GM18519 (cell line): Measurements from ENCODE around the gene PRSS56.
"Not testable (repeated sequence)": the region's sequence is repeated elsewhere in the genome, so short reads cannot be mapped to it uniquely, and the experiment has no call there.

ENCODE experiments used
- ATAC-seq: cut with Tn5 transposase; IDR thresholded peaks from one replicate; pipeline ENCODE4 v1.9.1; 2021; ENCODE audit warnings: mild to moderate bottlenecking, moderate library complexity; ENCODE audit not compliant: unreplicated experiment, low FRiP score

The PRSS56 gene

DNA sequence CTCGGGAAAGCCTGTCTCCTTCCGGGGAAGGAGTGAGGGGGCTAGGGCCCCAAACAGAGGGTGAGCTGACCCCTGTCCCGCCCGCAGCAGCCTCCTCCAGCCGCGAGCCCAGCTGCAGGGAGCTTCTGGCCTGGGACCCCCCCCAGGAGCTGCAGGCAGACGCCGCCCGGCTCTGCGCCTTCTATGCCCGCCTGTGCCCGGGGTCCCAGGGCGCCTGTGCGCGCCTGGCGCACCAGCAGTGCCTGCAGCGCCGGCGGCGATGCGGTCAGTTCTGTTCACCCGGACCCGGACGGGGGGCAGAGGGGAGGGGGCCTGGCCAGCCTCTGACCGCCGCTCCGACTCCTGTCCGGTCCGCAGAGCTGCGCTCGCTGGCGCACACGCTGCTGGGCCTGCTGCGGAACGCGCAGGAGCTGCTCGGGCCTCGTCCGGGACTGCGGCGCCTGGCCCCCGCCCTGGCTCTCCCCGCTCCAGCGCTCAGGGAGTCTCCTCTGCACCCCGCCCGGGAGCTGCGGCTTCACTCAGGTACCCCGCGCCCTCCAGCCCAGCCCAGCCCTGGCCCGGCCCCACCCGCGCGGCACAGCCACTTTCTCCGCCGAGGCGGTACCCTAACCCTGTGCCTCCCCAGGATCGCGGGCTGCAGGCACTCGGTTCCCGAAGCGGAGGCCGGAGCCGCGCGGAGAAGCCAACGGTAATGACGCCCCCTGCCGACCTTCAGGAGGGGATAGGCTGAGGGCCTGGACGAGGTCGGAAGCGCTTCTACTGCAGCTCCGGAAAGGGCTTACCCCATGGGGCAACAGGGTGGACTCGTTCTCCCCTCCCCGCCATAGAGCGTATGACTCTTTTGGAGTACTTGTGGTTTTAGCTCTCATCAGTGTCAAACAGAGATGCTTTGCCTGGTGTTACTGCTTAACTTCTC lies 3.8 kb downstream of the PRSS56 start:
- no peak for ATAC-seq

DNA sequence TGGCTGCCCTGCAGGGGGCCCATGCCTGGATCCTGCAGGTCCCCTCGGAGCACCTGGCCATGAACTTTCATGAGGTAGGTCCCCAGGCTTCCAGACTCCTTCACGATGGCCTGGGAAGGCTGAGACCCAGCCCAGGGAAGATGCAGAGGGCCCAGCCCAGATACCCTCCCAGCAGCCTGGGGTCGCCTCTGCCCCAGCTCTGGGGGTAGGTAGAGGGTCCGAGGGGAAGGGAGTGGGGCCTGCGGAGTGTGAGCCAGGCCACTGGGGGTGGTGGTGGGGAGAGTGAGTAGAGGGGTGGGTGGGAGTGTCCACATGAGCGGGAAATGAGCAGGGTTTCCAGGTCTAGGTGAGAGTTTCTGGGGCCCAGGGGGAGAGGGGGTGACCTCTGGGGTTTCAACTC lies 4.6 kb downstream of the PRSS56 start:
- ATAC-seq, result no peak

DNA sequence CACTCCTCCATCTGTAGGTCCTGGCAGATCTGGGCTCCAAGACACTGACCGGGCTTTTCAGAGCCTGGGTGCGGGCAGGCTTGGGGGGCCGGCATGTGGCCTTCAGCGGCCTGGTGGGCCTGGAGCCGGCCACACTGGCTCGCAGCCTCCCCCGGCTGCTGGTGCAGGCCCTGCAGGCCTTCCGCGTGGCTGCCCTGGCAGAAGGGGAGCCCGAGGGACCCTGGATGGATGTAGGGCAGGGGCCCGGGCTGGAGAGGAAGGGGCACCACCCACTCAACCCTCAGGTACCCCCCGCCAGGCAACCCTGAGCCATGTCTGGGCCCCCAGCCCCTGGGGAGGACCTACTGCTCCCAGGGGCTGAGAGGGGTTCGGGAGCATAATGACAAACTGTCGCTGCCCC lies 5.0 kb downstream of the PRSS56 start:
- no peak for ATAC-seq

DNA sequence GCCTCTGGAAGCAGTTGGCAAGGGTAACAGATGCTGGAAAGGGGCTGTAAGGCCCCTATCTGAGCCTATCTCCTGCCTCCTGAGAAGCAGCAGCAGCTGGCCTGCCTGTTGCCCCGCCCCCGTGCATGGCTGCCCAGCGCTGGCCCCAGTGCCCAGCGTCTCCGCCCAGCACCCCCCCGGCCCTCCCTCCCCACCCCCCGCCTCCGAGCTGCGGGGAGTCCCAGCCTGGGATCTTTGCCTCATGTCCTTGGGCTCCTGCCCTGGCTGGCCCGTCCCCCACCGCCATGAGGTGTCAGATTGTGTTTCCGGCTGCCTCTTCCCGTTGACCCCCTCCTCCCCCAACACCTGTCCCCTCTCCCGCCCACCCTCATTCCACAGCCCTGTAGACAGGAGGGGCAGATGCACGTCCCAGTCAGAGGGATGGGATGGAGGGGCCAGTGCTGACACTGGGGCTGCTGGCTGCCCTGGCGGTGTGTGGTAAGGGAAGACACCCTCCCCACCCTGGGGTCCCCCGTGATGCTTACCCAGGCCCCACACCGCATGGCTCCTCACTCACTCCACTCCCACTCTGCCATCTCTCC lies 5.7 kb downstream of the PRSS56 start, which contains the start of gene CHRND:
TSS of gene CHRND (plus strand) at position 370 of the 581 bp plus-strand sequence. CDS start at position 426, 56 bp downstream.
- no peak for ATAC-seq

DNA sequence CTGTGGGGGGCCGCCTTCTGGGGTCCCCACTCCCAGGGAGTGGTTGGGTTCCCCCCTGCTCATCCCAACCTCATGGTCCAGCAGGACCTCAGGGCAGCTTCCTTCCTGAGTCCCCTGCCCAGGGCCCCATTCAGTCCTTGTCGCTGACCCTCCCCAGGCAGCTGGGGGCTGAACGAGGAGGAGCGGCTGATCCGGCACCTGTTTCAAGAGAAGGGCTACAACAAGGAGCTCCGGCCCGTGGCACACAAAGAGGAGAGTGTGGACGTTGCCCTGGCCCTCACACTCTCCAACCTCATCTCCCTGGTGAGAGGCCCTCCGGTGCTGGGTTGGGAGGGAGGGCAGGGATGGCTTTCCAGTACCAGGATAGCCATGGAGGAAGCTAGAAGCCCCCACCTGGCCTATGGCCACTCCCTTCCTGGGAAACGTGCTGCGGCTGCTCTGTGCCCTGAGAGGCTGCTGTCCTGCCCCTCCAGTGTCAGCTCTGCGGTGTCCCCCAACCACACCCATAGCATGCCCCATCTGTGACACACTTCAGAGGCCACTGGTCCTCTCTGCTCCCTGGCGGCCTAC lies 6.3 kb downstream of the PRSS56 start:
- no peak for ATAC-seq

DNA sequence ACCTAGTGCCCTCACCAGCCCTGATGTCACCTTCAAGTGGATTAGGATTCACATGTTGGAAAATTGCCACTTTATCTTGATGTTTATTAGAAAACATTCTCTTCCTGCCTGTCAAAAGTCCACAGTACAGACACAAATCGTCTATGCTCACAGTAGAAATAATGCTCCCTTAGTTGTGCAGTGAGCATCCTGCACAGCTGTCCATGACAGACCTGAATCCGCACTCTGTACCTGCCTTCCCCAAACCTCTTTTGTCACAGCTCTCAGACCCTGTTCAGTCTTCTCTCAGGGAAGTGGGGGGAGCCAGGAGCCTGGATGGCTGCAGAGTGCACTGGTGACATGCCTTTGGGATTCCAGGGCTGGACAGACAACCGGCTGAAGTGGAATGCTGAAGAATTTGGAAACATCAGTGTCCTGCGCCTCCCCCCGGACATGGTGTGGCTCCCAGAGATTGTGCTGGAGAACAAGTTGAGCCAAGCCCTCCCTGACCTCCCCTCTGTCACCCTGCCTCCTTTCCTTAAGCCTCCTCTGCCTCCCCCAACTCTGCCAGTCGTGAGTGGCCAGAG lies 7.8 kb downstream of the PRSS56 start:
- no peak for ATAC-seq

DNA sequence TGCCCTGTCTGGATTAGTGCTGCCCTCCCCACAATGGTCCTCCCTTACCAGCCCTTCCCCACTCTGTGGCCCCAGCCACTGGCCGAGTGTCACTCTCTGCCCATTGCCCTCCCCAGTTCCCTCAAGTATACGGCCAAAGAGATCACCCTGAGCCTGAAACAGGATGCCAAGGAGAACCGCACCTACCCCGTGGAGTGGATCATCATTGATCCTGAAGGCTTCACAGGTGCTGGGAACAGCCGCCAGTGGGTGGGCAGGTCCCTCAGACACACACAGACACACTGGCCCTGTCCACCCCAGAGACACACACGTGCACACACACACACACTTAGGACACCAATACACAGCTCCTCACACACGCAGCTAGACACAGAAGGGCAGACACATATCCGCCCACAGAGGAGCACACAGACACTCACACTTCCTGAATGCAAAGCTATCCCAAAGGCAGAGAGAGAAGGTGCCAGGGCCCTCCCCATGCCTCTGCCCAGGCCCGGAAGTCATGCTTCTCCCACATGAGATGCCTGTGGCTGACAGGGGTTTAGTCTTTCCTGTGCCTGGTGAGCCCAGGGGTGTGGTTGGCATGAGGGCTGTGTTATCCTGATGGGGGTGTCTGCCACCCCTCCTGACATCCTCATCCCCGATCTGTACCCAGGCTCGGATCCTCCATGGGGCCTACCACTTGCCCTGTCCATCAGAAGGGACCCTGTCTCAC lies 8.7 kb downstream of the PRSS56 start:
- ATAC-seq, result no peak

DNA sequence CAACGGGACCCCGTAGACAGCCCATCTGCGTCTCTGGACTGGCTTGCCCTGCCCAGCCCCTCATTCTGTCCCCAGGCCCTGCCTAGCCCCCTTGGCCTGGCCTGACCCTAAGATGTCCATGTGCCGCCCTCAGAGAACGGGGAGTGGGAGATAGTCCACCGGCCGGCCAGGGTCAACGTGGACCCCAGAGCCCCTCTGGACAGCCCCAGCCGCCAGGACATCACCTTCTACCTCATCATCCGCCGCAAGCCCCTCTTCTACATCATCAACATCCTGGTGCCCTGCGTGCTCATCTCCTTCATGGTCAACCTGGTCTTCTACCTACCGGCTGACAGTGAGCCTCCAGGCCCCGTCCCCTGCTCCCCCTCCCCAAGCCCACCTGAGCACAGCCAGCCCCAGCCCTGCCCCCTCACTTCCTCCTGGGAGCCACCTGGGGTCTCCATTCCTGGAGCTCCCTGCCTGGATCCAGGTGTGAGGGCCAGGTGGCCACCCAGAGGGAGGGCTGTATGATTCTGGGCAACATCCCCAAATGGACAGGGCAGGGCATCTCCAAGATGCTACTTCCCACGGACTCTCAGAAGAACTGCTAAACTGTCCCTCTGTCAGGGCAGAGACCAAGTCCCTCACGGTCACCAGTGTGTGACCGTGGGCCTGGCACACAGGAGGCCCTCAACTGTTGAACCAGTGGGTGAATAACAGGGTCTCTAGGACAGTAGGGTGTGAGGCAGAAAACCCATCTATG lies 9.8 kb downstream of the PRSS56 start:
- no peak for ATAC-seq

DNA sequence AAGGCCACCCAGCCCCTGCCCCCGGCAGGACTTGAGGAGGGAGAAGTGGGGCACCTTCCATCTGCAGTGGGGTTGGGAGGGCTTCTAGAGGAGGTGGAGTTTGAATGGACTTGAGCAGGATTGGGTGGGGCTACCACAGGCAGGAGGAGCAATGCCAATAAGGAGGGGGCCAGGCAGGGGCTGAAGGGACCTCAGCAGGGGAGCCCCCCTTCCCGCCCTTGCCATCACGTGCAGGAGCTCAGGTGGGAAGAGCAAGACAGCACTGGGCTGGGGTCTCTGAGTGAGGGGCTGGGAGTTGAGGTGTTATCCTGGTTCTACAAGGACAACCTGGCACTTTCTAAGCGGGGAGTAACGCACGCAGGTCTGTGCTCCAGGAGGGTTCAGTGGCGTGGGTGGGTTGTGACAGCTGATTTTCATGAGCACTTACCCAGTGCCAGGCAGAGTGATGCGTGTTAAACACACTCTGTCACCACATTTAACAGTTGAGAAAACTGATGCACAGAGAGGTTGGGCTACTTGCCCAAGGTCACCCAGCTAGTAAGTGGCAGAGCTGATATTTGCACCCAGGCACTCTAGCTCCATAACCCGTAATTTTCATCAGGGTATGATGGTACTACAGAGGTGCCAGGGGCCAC lies 10.6 kb downstream of the PRSS56 start:
- no peak for ATAC-seq

DNA sequence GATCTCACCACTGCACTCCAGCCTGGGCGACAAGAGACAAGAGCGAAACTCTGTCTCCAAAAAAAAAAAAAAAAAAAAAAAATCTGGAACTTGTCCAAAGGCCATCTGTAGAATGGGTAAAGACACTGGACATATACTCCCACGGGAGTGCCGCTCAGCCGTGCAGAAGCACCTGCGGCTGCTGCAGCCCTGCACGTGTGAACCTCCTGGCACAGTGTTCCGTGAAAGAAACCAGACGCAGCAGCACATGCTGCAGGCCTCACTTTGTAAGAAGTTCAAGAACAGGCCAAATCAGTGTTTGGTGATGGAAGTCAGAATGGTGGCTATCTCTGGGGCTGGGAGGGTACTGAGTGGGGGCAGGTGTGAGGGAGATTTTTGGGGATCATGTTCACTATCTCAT lies 12.2 kb downstream of the PRSS56 start:
- ATAC-seq, result no peak

DNA sequence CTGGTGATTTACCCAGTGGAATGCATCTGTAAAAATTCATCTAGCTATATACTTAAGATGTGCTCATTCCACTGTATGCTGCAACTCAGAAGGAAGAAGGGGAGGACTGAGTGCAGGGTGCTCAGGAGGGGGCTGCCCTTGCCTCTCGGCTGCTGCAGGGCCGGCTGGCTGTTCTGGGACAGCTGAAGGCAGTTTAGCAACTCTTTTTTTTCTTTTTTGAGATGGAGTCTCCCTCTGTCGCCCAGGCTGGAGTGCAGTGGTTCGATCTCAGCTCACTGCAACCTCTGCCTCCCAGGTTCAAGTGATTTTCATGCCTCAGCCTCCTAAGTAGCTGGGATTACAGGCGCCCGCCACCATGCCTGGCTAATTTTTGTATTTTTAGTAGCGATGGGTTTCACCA lies 12.6 kb downstream of the PRSS56 start:
- not testable (repeated sequence) for ATAC-seq

DNA sequence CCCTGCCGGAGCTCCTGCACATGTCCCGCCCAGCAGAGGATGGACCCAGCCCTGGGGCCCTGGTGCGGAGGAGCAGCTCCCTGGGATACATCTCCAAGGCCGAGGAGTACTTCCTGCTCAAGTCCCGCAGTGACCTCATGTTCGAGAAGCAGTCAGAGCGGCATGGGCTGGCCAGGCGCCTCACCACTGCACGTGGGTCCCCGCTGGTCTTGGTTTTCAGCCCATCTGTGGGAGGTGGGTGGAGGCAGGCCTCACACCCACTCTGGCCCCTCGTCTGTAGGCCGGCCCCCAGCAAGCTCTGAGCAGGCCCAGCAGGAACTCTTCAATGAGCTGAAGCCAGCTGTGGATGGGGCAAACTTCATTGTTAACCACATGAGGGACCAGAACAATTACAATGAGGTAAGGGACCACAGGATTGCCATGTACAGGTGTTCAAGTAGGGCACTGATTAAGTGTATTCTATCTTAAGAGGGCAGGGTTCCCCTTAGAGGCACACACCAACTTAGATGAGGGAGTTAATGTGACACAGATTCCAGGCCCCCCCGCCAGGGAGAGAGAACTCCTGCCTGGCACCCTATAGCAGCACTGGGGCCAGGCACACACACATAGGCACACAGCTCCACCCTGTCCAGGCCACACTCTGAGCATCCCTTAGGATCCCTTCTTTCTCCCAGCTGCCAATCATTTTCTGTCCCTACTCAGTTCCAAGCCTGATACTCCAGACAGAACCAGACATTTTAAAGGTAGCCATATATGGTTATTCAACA lies 13.9 kb downstream of the PRSS56 start:
- no peak for ATAC-seq

DNA sequence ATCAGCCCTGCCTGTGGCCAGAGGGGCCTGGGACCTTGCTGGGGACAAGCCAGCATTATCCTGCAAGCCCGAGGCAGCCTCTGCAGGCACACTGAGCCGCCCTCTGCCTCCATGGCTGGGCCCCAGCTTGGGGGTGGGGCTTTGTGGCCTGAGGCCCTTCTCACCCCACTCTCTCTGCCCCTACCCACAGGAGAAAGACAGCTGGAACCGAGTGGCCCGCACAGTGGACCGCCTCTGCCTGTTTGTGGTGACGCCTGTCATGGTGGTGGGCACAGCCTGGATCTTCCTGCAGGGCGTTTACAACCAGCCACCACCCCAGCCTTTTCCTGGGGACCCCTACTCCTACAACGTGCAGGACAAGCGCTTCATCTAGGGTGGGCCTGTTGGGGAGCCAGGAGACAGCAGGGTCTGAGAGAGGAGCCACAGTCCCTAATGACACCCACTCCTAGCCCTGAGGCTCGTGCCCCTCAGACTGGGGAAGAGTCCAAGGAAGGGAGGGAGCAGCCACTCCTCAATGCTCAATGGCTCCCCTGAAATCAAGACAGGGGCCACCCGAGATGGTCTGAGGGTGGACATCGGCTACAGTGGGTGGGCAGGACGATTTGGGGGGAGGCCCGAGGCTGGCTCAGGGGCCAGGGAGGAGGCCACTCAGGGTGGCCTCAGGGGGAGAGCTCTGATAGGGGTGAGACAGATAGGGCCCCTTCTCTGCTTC lies 14.9 kb downstream of the PRSS56 start:
- ATAC-seq, result no peak

DNA sequence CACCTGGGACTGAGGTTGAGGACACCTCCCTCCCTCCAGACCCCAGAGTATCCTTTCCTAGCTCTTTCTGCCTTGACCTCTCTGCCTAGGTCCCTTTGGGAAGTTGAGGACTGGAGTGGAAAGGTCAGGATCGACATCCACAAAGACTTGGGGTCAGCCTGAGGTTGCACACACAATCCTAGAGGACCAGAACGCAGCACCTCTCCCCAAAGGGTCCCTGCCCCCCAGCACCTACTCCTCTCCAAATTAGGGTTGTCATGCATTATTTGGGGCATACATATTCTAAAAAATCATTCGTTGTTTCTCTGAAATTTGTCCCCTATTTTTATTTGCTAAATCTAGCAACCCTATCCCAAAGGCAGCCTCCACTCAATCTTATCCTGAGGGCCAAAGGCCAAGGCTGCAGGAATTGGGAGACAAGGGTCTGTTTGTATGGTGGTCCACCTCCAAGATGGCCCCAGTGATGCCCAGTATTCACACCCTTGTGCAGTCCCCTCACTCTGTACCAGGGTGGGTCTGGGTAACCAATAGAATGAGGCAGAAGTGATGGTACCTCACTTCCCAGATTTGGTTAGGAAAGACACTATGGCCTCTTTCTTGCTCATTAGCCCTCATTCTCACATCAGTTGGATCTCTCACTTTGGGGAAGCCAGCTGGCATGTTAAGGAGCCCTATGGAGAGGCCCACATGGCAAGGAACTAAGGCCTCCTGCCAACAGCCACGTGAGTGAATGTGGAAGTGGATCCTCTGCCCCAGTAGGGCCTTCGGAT lies 15.8 kb downstream of the PRSS56 start:
- no peak for ATAC-seq

DNA sequence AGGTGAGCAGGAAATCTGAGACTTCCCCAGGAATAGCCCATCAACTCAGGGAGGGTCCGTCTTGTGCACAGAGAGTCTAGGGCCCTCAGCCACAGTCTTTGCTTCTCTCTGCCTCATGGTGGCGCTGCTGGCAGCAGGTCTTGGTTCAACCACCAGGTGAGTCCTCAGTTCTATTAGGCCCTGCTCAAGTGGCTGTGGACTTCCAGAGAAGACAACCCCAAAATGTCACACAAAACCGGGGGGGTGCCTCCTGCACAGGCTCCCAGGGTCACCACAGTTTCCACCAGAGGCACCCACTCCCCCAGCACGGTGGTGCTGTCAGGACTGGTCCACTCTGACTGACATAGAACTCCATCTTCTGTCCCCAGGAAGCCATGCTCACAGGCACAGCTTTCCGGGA lies 16.9 kb downstream of the PRSS56 start:
- ATAC-seq, result no peak

DNA sequence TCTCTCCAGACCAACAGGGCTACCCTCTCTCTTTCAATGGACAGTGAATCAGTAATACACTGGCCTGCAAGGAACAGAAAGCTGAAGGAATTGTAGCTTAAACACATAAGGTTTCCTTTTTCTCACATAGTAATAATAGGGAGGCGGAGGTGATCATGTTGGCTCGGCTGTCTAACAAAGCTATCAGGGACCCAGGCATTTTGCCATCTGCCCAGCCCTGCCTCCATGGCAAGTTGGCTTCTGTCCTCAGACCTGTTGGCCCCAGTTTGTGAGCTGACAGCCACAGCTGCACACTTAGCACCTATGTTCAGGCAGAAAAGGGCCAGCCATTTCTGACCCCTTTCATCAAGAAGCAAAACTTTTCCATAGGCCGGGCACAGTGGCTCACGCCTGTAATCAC lies 17.3 kb downstream of the PRSS56 start:
- no peak for ATAC-seq

DNA sequence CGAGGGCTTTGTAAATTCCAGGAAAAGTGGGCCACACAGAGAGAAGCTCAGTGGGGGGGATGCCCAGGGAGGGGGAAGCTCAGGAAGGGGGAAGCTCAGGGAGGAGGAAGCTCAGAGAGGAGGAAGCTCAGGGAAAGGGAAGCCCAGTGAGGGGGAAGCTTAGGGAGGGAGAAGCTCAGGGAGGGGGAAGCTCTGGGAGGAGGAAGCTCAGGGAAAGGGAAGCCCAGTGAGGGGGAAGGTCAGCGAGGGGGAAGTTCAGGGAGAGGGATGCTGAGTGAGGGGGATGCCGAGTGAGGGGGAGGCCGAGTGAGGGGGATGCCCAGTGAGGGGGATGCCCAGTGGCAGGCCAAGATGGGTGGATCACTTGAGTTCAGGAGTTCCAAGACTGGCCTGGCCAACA lies 18.5 kb downstream of the PRSS56 start:
- ATAC-seq, result no peak
